Measurements from ENCODE around the gene RNASE9.
"Not testable (repeated sequence)": the region's sequence is repeated elsewhere in the genome, so short reads cannot be mapped to it uniquely, and the experiment has no call there.

RNASE9 gene

GRCh38 chr14:20572382-20572990 is 11.6 kb upstream of the RNASE9 start:
- DNase-seq: not testable (repeated sequence)

- DNase-seq: not testable (repeated sequence)
Observed at GRCh38 chr14:20570720-20571119, 9.9 kb upstream of the RNASE9 start.

- not testable (repeated sequence) for DNase-seq
Observed at GRCh38 chr14:20569865-20570264, 9.0 kb upstream of the RNASE9 start.

- no peak for DNase-seq
Observed at GRCh38 chr14:20569066-20569465, 8.2 kb upstream of the RNASE9 start.

- DNase-seq: no peak
Observed at GRCh38 chr14:20568393-20568792, 7.5 kb upstream of the RNASE9 start.

GRCh38 chr14:20567199-20567598 is 6.4 kb upstream of the RNASE9 start:
- not testable (repeated sequence) for DNase-seq

GRCh38 chr14:20564501-20564997 is 3.7 kb upstream of the RNASE9 start:
- no peak for DNase-seq

- no peak for DNase-seq
Observed at GRCh38 chr14:20563971-20564370, 3.1 kb upstream of the RNASE9 start.

GRCh38 chr14:20559461-20559904 is 1.4 kb downstream of the RNASE9 start:
- no peak for DNase-seq

GRCh38 chr14:20557212-20557542 is 3.7 kb downstream of the RNASE9 start:
- no peak for DNase-seq

- DNase-seq: no peak
Observed at GRCh38 chr14:20556500-20557211, 4.2 kb downstream of the RNASE9 start.

GRCh38 chr14:20555845-20556244 is 5.0 kb downstream of the RNASE9 start:
- no peak for DNase-seq

- DNase-seq: no peak
Observed at GRCh38 chr14:20553024-20553423, 7.8 kb downstream of the RNASE9 start.

GRCh38 chr14:20551606-20552005 is 9.2 kb downstream of the RNASE9 start:
- no peak for DNase-seq

GRCh38 chr14:20550926-20551325 is 9.9 kb downstream of the RNASE9 start:
- no peak for DNase-seq

GRCh38 chr14:20548414-20549158 is 12.3 kb downstream of the RNASE9 start:
- no peak for DNase-seq

GRCh38 chr14:20546877-20547276 is 14.0 kb downstream of the RNASE9 start:
- no peak for DNase-seq

- DNase-seq: no peak
Observed at GRCh38 chr14:20539906-20540305, 20.9 kb downstream of the RNASE9 start.

- DNase-seq: peak; percentile 56 to 84
Observed at GRCh38 chr14:20530771-20531571, 29.9 kb downstream of the RNASE9 start.

GRCh38 chr14:20529806-20530205 is 31.0 kb downstream of the RNASE9 start:
- no peak for DNase-seq

GRCh38 chr14:20524027-20524426 is 36.8 kb downstream of the RNASE9 start:
- no peak for DNase-seq

- no peak for DNase-seq
Observed at GRCh38 chr14:20522332-20522731, 38.5 kb downstream of the RNASE9 start.

- DNase-seq: no peak
Observed at GRCh38 chr14:20516921-20517320, 43.9 kb downstream of the RNASE9 start.
